Panc1 (cell line): ENCODE results near the gene FXR2. TPM values are rescaled to one million over a fixed set of nuclear protein-coding genes. Genes with fewer than 3 reads are reported as not detected.

Experiments used
- ATAC-seq: fragments of 200-7000 bp; cut with Tn5 transposase; 2 replicates; pipeline ENCODE4 v1.9.1; 2020; ENCODE audit warnings: mild to moderate bottlenecking, moderate library complexity
- BruUV-seq: library from RNA; stranded (reverse); fragments of 400-500 nt; replicated peaks from 2 replicates; lab custom pipeline; 2021; lab: Mats Ljungman, UMichigan
- CTCF ChIA-PET: fragments of 300-600 bp; sonication (Branson Sonifier 250); formaldehyde crosslinking; loops from one replicate; lab custom pipeline; 2022; ENCODE audit warnings: antibody characterized with exemption; lab: Charles Lee
- POLR2A ChIA-PET: fragments of 300-600 bp; sonication (Branson Sonifier 250); formaldehyde crosslinking; loops from one replicate; lab custom pipeline; 2022; ENCODE audit warnings: antibody characterized with exemption; lab: Charles Lee
- DNase-seq: peaks from one replicate; pipeline ENCODE4 v3.0.0-alpha.2; 2010; ENCODE audit warnings: low read depth, low spot score
- H3K27ac ChIP-seq: 2 replicates; pipeline ENCODE4 v1.5.1; 2011; ENCODE audit warnings: mild to moderate bottlenecking, low read length, inconsistent platforms
- H3K27me3 ChIP-seq: fragments of 200-500 bp; sonication (Bioruptor generic); 2 replicates; pipeline ENCODE4 v1.6.0; 2014; ENCODE audit warnings: low read length, inconsistent platforms; ENCODE audit not compliant: control insufficient read depth, insufficient read depth
- H3K36me3 ChIP-seq: fragments of 200-500 bp; sonication (Bioruptor generic); 2 replicates; pipeline ENCODE4 v1.5.1; 2014; ENCODE audit warnings: inconsistent platforms, mild to moderate bottlenecking, low read length, moderate library complexity; ENCODE audit not compliant: control insufficient read depth, insufficient read depth
- H3K4me1 ChIP-seq: 2 replicates; pipeline ENCODE4 v1.5.1; 2011; ENCODE audit warnings: inconsistent platforms, mild to moderate bottlenecking, low read length, moderate library complexity; ENCODE audit not compliant: control insufficient read depth, insufficient read depth
- H3K4me3 ChIP-seq, 2 experiments: 2 replicates each; pipeline ENCODE4 v1.5.1; 2011 to 2012; ENCODE audit warnings: low read depth in 2 of 2, low read length in 2 of 2, mild to moderate bottlenecking in 2 of 2, inconsistent platforms in 1 of 2, moderate library complexity in 1 of 2
- H3K9me3 ChIP-seq: fragments of 200-500 bp; sonication (Bioruptor generic); 2 replicates; pipeline ENCODE4 v1.5.1; 2014; ENCODE audit warnings: low read depth, mild to moderate bottlenecking, inconsistent platforms, low read length, moderate library complexity; ENCODE audit not compliant: control insufficient read depth, insufficient read depth
- POLR2AphosphoS5 ChIP-seq: IDR thresholded peaks from 2 replicates; pipeline ENCODE4 v1.6.1; 2012; ENCODE audit warnings: mild to moderate bottlenecking, low read depth, low read length, moderate library complexity
- REST ChIP-seq, 2 experiments: IDR thresholded peaks; 2 replicates each; pipeline ENCODE4 v1.6.1; 2011 to 2012; ENCODE audit warnings: low read depth in 2 of 2, control low read depth in 1 of 2, low read length in 1 of 2, mild to moderate bottlenecking in 1 of 2, moderate library complexity in 1 of 2; ENCODE audit not compliant: insufficient read depth in 1 of 2
- SIN3A ChIP-seq: IDR thresholded peaks from 2 replicates; pipeline ENCODE4 v1.6.1; 2012; ENCODE audit warnings: low read depth, mild to moderate bottlenecking, low read length, moderate library complexity, borderline replicate concordance; ENCODE audit not compliant: insufficient read depth
- TCF7L2 ChIP-seq: IDR thresholded peaks from 2 replicates; pipeline ENCODE4 v1.6.1; 2011; ENCODE audit warnings: mild to moderate bottlenecking, low read depth, low read length, inconsistent platforms
- in situ Hi-C: cut with HindIII; loops from 2 replicates; pipeline ENCODE4 v1.10.0; 2016; ENCODE audit warnings: low sequenced_read_pairs, low pct_unique_long_range_greater_than_20kb
- intact Hi-C: fragments of 100-400 bp; cut with micrococcal nuclease; formaldehyde crosslinking; loops from one replicate; pipeline ENCODE4 v1.10.0; 2022; ENCODE audit not compliant: unreplicated experiment
- total RNA-seq: library from RNA; stranded (reverse); gene quantifications from one replicate; pipeline ENCODE4 v1.2.1, GENCODE V29; 2021; ENCODE audit not compliant: unreplicated experiment
- TF ChIP-seq, protein P1 (sequence below): fragments of 450-650 bp; IDR thresholded peaks from 2 replicates; pipeline ENCODE4 v1.5.1; 2017; ENCODE audit warnings: mild to moderate bottlenecking

Gene FXR2
- total RNA-seq, 1 experiment from 2014 or later, result 39.7 TPM

DNA sequence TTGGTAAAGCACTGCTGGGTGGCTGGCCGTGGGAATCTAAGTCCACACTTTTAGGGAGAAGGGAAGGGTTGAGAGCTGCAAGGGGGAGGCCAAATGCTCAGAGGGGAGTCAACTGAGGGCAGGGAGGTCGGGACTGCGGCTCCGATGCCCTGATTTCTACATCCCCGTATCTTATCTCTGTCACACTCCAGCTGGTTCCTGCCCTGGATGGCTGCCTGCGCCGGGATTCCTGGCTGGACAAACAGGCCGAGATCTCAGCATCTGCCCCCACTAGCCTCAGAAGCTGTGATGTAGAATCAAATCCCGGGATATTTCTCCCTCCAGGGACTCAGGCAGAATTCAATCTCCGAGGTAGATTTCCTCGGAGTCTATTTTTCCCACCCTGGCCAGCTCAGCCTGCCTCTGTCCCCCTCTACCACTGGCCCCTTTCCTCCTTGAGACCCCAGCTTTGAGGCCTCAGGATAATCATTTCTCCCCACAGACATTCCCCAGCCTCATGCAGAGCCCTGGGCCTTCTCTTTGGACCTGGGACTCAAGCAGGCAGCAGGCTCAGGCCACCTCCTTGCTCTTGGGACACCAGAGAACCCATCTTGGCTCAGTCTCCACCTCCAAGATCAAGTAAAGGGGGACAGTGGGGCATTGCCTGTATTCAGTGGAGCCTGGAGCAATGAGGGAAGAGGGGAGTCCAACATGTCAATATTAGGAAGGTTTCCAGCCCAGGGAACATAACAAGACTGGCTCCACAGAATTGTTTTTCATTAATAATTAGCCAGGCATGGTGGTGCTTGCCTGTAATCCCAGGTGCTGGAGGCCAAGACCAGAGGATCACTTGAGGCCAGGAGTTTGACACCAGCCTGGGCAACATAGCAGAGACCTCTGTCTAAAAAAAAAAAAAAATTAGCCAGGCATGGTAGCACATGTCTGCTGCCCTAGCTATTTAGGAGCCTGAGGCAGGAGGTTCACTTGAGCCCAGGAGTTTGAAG, 17.0 kb upstream of the FXR2 start:
- Histone ChIP-seq H3K27ac (no peak overlapping the region), H3K9me3 (no peaks in the 10 kb centered on the region), H3K4me3 (no peak overlapping the region), H3K27me3 (no peaks in the 10 kb centered on the region), H3K36me3 (no peaks in the 10 kb centered on the region), H3K4me1 (peaks cover 5% of the 10 kb centered on the region)
- ATAC-seq, result no peak
- intact Hi-C loops, result no loop called here
- no TSS peak for BruUV-seq
- in situ Hi-C loops, result no loop called here
- POLR2A ChIA-PET, result interaction anchor here (0.6 to 1.4 kb wide), 3 partner anchors 29 to 55 kb away, joined by 3 to 13 read pairs (median 5); partner anchors contain the start of gene TP53
- CTCF ChIA-PET, result interaction anchor here (0.5 to 1.7 kb wide), 3 partner anchors 78 to 173 kb away, joined by 3 to 14 read pairs (median 4); no protein-coding TSS in a partner anchor
- no peak for DNase-seq
- TF ChIP-seq, protein P1, sequence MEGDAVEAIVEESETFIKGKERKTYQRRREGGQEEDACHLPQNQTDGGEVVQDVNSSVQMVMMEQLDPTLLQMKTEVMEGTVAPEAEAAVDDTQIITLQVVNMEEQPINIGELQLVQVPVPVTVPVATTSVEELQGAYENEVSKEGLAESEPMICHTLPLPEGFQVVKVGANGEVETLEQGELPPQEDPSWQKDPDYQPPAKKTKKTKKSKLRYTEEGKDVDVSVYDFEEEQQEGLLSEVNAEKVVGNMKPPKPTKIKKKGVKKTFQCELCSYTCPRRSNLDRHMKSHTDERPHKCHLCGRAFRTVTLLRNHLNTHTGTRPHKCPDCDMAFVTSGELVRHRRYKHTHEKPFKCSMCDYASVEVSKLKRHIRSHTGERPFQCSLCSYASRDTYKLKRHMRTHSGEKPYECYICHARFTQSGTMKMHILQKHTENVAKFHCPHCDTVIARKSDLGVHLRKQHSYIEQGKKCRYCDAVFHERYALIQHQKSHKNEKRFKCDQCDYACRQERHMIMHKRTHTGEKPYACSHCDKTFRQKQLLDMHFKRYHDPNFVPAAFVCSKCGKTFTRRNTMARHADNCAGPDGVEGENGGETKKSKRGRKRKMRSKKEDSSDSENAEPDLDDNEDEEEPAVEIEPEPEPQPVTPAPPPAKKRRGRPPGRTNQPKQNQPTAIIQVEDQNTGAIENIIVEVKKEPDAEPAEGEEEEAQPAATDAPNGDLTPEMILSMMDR, result no peak
- no peak for TF ChIP-seq REST (IDR thresholded peaks at IDR 0.05; ENCODE audit: insufficient read depth in 1 of 2, low read depth in 2 of 2, low read length in 1 of 2)
- TF ChIP-seq TCF7L2, result no peak
- no peak for TF ChIP-seq SIN3A
- no peak for TF ChIP-seq POLR2AphosphoS5

GRCh38 chr17:7629939-7630571, 15.4 kb upstream of the FXR2 start, which contains the start of gene SHBG:
Gene SHBG, plus strand, starts transcription at chr17:7630135. Its CDS starts 38 bp downstream, at chr17:7630173.
- Histone ChIP-seq H3K27ac (no peak within 1 kb of the TSS), H3K9me3 (no peaks in the 10 kb centered on the region), H3K4me1 (peaks cover 7% of the 10 kb centered on the region), H3K4me3 (no peak within 1 kb of the TSS), H3K36me3 (no peaks in the 10 kb centered on the region), H3K27me3 (no peaks in the 10 kb centered on the region)
- ATAC-seq (no peak), DNase-seq (no peak)
- ChIA-PET POLR2A (interaction anchor here (0.6 kb wide), 1 partner anchor 37 kb away, joined by 3 read pairs; no protein-coding TSS in a partner anchor), CTCF (no interaction called here)
- intact Hi-C loops, result no loop called here
- BruUV-seq, result no TSS peak
- TF ChIP-seq TCF7L2, result no peak
- no peak for TF ChIP-seq REST (IDR thresholded peaks at IDR 0.05; ENCODE audit: insufficient read depth in 1 of 2, low read depth in 2 of 2, low read length in 1 of 2)
- TF ChIP-seq, protein P1, result no peak
- TF ChIP-seq POLR2AphosphoS5, result no peak
- no peak for TF ChIP-seq SIN3A
- in situ Hi-C loops, result no loop called here
